ENCODE data around the gene COQ7.

Gene COQ7

DNA sequence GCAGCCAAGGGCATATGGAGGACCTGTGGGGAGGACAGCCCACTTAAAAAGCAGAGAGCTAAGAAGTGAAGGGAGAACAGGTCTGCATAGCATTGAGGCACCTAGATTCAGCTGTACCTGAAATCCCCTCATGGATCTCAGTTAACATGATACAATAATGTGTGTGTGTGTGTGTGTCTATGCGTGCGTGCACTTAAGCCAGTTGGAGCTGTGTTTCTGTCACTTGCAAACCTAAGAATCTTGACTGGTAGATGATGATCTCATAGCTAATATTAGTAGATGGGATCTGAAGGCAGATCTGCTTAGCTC is 44.6 kb downstream of the COQ7 start:
- Histone ChIP-seq H3K4me1 (no peaks in the 10 kb centered on the region), H3K27me3 (peaks cover 17% of the 10 kb centered on the region), H3K9me3 (no peaks in the 10 kb centered on the region), H3K36me3 (no peaks in the 10 kb centered on the region), H3K4me3 (ENCODE audit: low read depth, low read length) (no peak overlapping the region)
- TF ChIP-seq, protein P1, sequence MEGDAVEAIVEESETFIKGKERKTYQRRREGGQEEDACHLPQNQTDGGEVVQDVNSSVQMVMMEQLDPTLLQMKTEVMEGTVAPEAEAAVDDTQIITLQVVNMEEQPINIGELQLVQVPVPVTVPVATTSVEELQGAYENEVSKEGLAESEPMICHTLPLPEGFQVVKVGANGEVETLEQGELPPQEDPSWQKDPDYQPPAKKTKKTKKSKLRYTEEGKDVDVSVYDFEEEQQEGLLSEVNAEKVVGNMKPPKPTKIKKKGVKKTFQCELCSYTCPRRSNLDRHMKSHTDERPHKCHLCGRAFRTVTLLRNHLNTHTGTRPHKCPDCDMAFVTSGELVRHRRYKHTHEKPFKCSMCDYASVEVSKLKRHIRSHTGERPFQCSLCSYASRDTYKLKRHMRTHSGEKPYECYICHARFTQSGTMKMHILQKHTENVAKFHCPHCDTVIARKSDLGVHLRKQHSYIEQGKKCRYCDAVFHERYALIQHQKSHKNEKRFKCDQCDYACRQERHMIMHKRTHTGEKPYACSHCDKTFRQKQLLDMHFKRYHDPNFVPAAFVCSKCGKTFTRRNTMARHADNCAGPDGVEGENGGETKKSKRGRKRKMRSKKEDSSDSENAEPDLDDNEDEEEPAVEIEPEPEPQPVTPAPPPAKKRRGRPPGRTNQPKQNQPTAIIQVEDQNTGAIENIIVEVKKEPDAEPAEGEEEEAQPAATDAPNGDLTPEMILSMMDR (IDR thresholded peaks at IDR 0.05; ENCODE audit: low read depth, low read length): no peak
- no peak for DNase-seq

DNA sequence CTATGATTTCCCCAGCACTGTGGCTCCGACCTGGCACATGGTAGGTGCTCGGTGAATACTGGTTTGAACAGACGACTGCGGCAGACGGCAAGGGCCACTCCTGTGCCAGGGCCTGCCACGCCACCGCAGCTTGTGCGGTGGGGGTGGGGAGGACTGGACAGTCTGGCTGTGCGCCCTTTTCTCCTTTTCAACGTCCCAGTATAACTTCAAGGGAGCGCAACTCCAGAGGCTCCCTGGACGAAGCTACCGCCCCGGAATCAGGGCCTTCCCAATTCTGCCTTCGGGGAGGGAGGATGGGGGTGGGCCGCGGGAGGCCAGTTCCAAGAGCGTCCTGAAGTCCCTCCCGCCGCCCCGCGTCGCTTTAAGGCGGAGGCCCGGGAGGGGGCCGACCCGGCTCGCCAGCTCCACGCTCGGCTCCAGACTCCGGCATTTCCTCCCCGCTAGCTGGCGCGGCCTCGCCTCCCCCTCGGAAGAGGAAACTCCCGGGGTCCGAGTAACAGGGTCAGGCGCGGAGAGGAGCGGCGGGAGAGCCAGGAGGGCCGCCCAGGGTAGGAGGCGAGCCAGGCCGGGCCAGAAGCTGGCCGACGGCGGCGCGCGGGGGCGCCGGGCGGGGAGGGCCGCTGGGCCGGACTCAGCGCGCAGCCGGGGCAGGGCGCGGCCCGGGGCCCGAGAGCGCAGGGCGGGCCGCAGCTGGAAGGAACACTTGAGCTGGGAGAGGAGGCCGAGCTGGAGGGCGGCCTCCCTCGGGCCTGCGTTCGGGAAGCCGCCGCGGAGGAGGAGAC is 46.4 kb downstream of the COQ7 start, which contains the start of gene ITPRIPL2:
Gene ITPRIPL2, plus strand, starts transcription at position 388 of the 782 bp plus-strand sequence. CDS start 498 bp downstream, outside the sequence.
- H3K4me1 ChIP-seq: no peaks in the 10 kb centered on the region
- no peaks in the 10 kb centered on the region for H3K36me3 ChIP-seq
- peak within 1 kb of the TSS; percentile 46 for H3K4me3 ChIP-seq (ENCODE audit: low read depth, low read length)
- peak; percentile 26 for DNase-seq
- TF ChIP-seq, protein P1 (IDR thresholded peaks at IDR 0.05; ENCODE audit: low read depth, low read length): no peak
- H3K27me3 ChIP-seq: peaks cover 17% of the 10 kb centered on the region
- no peaks in the 10 kb centered on the region for H3K9me3 ChIP-seq

DNA sequence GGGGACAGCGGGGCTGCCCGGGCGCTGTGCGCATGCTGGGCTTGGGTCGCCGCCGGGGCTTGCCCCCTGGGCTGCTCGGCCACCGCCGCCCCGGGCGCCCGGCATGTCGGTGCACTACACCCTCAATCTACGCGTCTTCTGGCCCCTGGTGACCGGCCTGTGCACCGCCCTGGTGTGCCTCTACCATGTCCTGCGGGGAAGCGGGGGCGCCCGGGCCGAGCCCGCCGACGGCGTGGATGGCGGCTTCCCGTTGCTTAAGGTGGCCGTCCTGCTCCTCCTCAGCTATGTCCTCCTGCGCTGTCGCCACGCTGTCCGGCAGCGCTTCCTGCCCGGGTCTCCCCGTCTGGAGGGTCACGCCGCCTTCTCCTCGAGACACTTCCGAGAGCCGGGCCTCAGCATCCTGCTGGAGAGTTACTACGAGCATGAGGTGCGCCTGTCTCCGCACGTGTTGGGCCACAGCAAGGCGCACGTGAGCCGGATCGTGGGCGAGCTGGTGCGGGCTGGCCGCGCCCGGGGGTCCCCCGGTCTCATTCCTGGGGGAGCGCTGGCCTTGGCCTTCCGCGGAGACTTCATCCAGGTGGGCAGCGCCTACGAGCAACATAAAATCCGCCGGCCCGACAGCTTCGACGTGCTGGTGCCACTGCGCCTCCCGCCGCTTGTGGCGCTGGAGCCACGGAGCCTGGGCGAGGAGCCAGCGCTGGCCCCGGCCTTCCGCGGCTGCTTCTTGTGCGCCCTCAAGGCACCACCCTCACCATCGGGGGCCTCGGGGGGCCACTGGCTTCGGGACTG is 47.1 kb downstream of the COQ7 start:
- TF ChIP-seq, protein P1 (IDR thresholded peaks at IDR 0.05; ENCODE audit: low read depth, low read length): no peak

DNA sequence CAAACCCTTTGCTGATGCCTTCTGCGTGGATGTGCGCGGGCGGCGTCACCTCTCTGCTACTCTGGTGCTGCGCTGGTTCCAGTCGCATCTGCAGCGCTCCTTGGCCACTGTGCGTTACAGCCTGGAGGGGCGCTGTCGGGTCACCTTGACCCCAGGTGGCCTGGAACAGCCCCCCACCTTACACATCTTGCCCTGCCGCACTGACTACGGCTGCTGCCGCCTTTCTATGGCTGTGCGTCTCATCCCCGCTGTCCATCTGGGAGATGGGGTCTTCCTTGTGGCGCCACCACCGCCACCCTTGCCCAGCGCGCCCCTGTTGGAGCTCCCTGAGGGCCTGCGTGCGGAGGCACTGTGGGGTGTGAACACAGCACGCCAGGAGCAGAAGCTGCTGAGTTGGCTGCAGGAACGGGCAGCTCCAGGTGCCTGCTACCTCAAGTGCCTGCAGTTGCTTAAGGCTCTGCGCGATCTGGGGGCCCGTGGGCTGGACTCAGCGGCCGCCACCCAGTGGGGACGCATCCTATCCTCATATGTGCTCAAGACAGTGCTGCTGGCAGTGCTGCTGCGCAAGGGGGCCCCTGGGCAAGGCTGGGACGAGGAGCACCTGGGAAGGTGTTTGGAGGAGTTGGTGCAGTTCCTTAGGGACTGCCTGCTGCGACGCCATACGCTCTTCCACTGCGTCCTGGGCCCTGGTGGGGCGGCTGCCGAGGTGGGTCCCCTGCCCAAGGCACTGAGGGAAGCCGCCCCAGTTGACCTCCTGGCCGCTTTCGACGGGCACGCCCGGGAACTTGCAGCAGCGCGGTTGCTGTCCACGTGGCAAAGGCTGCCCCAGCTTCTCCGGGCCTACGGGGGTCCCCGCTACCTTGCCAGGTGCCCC is 48.0 kb downstream of the COQ7 start:
- DNase-seq: no peak
- Histone ChIP-seq H3K36me3 (no peaks in the 10 kb centered on the region), H3K4me1 (no peaks in the 10 kb centered on the region), H3K27me3 (peaks cover 17% of the 10 kb centered on the region), H3K9me3 (no peaks in the 10 kb centered on the region), H3K4me3 (ENCODE audit: low read depth, low read length) (no peak overlapping the region)
- TF ChIP-seq, protein P1 (IDR thresholded peaks at IDR 0.05; ENCODE audit: low read depth, low read length): no peak

More for the DNA sequence above, 47.1 kb downstream of the COQ7 start:
- peaks cover 17% of the 10 kb centered on the region for H3K27me3 ChIP-seq
- peak overlapping the region; percentile 26; the same call in 1 of the 2 replicates for H3K4me3 ChIP-seq (ENCODE audit: low read depth, low read length)
- no peaks in the 10 kb centered on the region for H3K4me1 ChIP-seq
- no peaks in the 10 kb centered on the region for H3K9me3 ChIP-seq
- no peaks in the 10 kb centered on the region for H3K36me3 ChIP-seq
- DNase-seq: peak; percentile 11

DNA sequence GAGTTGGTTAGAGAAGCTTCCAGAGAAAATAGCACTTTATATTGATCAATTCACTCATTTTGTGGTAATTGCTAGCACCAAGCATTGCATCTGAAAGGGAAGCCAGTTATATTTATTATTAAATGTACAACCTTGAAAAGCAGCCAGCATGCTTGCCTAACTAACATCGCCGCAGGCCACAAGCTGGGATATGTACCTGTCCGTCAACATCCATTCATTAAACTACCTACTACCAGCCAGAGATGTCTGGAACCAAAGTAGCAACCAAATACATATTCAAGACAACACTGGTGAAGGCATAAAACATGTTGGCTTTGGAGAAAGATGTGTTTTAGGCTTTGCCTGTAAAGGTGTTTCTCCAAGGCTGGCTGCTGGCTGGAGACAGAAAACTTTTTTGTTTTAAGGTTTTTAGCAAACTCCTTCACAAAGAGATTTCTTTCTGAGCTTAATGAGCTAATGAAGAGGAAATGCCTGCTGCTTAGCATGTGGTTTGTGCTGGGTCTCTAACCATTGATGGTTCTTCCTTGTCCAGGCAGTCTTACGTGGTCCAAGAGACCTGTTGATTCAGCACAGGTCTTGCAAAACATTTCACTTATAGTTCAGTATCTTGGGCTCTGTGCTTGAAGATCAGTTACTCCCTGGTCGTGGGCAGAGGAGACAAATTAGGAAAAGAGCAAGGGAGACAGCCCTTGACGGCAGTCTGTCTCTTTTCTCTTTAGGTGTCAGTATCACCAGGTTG is 49.5 kb downstream of the COQ7 start:
- Histone ChIP-seq H3K4me1 (no peaks in the 10 kb centered on the region), H3K9me3 (no peaks in the 10 kb centered on the region), H3K36me3 (no peaks in the 10 kb centered on the region), H3K4me3 (ENCODE audit: low read depth, low read length) (no peak overlapping the region), H3K27me3 (peaks cover 17% of the 10 kb centered on the region)
- DNase-seq: no peak
- TF ChIP-seq, protein P1 (IDR thresholded peaks at IDR 0.05; ENCODE audit: low read depth, low read length): no peak
